HCT116 (cell line): Measurements from ENCODE around the gene KDM2B. TPM values are rescaled to one million over a fixed set of nuclear protein-coding genes. Genes with fewer than 3 reads are reported as not detected.

Experiments used
- ATAC-seq: fragments of 200-7000 bp; cut with Tn5 transposase; 2 replicates; pipeline ENCODE4 v1.9.1; 2020; ENCODE audit warnings: mild to moderate bottlenecking, moderate library complexity
- BruUV-seq: library from RNA; stranded (reverse); fragments of 400-500 nt; replicated peaks from 2 replicates; lab custom pipeline; 2021; lab: Mats Ljungman, UMichigan
- CTCF ChIA-PET: fragments of 300-600 bp; sonication (Branson Sonifier 250); formaldehyde crosslinking; loops from one replicate; lab custom pipeline; 2021; ENCODE audit warnings: antibody characterized with exemption; lab: Charles Lee
- POLR2A ChIA-PET: fragments of 300-600, 350-600 bp; sonication (Branson Sonifier 250); formaldehyde crosslinking; loops from one replicate; lab custom pipeline; 2021; ENCODE audit warnings: antibody characterized with exemption; lab: Charles Lee
- RAD21 ChIA-PET, 2 experiments: fragments of 300-600 bp; sonication (Branson Sonifier 250); formaldehyde crosslinking; loops; one replicate each; lab custom pipeline; 2023; ENCODE audit warnings: low total read pairs in 2 of 2; ENCODE audit not compliant: uncharacterized antibody in 2 of 2, unreplicated experiment in 2 of 2, low non-redundant PET in 1 of 2; lab: Charles Lee
- DNase-seq: peaks from one replicate; pipeline ENCODE4 v3.0.0-alpha.2; 2010; ENCODE audit warnings: low read depth, low spot score
- H2AFZ ChIP-seq: fragments of 200-600 bp; shearing (Covaris generic), sonication (generic); 2 replicates; pipeline ENCODE4 v1.6.1; 2017; ENCODE audit warnings: low read depth, mixed run types, mixed read lengths, antibody characterized with exemption, low read length; ENCODE audit not compliant: poor library complexity, severe bottlenecking
- H3K27ac ChIP-seq: 2 replicates; pipeline ENCODE4 v1.5.1; 2012; ENCODE audit warnings: low read depth, low read length
- H3K27me3 ChIP-seq: fragments of 200-600 bp; sonication (generic); 2 replicates; pipeline ENCODE4 v1.6.1; 2016; ENCODE audit warnings: mixed run types, low read length, mixed read lengths; ENCODE audit not compliant: insufficient read depth
- H3K36me3 ChIP-seq, 2 experiments: fragments of 200-500 bp in 1 of 2; fragments of 200-600 bp in 1 of 2; sonication (Bioruptor generic) in 1 of 2; sonication (generic) in 1 of 2; 2 replicates each; pipeline versions ENCODE4 v1.5.1 to v1.6.1; 2014 to 2016; ENCODE audit warnings: low read length in 2 of 2, inconsistent platforms in 1 of 2, mixed read lengths in 1 of 2, mixed run types in 1 of 2; ENCODE audit not compliant: insufficient read depth in 2 of 2, control insufficient read depth in 1 of 2
- H3K4me1 ChIP-seq, 2 experiments: fragments of 200-600 bp in 1 of 2; sonication (generic) in 1 of 2; 2 replicates each; pipeline versions ENCODE4 v1.5.1 to v1.6.1; 2012 to 2017; ENCODE audit warnings: low read length in 2 of 2, inconsistent platforms in 1 of 2, mild to moderate bottlenecking in 1 of 2, mixed read lengths in 1 of 2, mixed run types in 1 of 2, moderate library complexity in 1 of 2; ENCODE audit not compliant: insufficient read depth in 2 of 2, control insufficient read depth in 1 of 2
- H3K4me2 ChIP-seq: fragments of 200-600 bp; sonication (generic); 2 replicates; pipeline ENCODE4 v1.6.1; 2017; ENCODE audit warnings: mixed run types, low read length, mixed read lengths
- H3K4me3 ChIP-seq, 2 experiments: fragments of 200-600 bp in 1 of 2; sonication (generic) in 1 of 2; replicated peaks in 1 of 2; 2 replicates each; pipeline ENCODE4 v1.5.1; 2011 to 2016; ENCODE audit warnings: low read length in 2 of 2, control low read depth in 1 of 2, low read depth in 1 of 2, mild to moderate bottlenecking in 1 of 2, mixed read lengths in 1 of 2, mixed run types in 1 of 2
- H3K79me2 ChIP-seq: fragments of 200-600 bp; sonication (generic); 2 replicates; pipeline ENCODE4 v1.6.1; 2017; ENCODE audit warnings: mild to moderate bottlenecking, mixed run types, low read length, moderate library complexity, mixed read lengths; ENCODE audit not compliant: insufficient read depth
- H3K9ac ChIP-seq: fragments of 200-600 bp; sonication (generic); 2 replicates; pipeline ENCODE4 v1.6.1; 2016; ENCODE audit warnings: low read length, mixed read lengths
- H3K9me2 ChIP-seq: fragments of 200-600 bp; sonication (generic), shearing (Covaris generic); 2 replicates; pipeline ENCODE4 v1.6.1; 2017; ENCODE audit warnings: mixed run types, mild to moderate bottlenecking, moderate library complexity; ENCODE audit not compliant: insufficient read depth
- H3K9me3 ChIP-seq, 2 experiments: fragments of 200-500 bp in 1 of 2; fragments of 200-600 bp in 1 of 2; sonication (Bioruptor generic) in 1 of 2; sonication (generic) in 1 of 2; 2 replicates each; pipeline ENCODE4 v1.6.1; 2014 to 2017; ENCODE audit warnings: low read length in 2 of 2, mixed read lengths in 2 of 2, inconsistent platforms in 1 of 2, low read depth in 1 of 2, mild to moderate bottlenecking in 1 of 2, mixed run types in 1 of 2, moderate library complexity in 1 of 2; ENCODE audit not compliant: control insufficient read depth in 1 of 2, insufficient read depth in 1 of 2
- H4K20me1 ChIP-seq: fragments of 200-600 bp; sonication (generic), shearing (Covaris generic); 2 replicates; pipeline ENCODE4 v1.6.1; 2017; ENCODE audit warnings: mixed run types, mild to moderate bottlenecking, moderate library complexity; ENCODE audit not compliant: insufficient read depth
- ATF3 ChIP-seq: IDR thresholded peaks from 2 replicates; pipeline ENCODE4 v1.6.1; 2012
- CBX3 ChIP-seq: IDR thresholded peaks from 2 replicates; pipeline ENCODE4 v1.6.1; 2012; ENCODE audit warnings: low read depth
- CEBPB ChIP-seq: IDR thresholded peaks from 2 replicates; pipeline ENCODE4 v1.6.1; 2012; ENCODE audit warnings: low read depth
- EGR1 ChIP-seq: IDR thresholded peaks from 2 replicates; pipeline ENCODE4 v1.6.1; 2012; ENCODE audit warnings: low read depth
- ELF1 ChIP-seq: IDR thresholded peaks from 2 replicates; pipeline ENCODE4 v1.6.1; 2012; ENCODE audit warnings: low read depth, borderline replicate concordance
- EZH2 ChIP-seq: fragments of 200-600 bp; sonication (generic); IDR thresholded peaks from 2 replicates; pipeline ENCODE4 v1.6.1; 2017; ENCODE audit warnings: antibody characterized with exemption, mixed run types
- EZH2phosphoT487 ChIP-seq: fragments of 200-600 bp; IDR thresholded peaks from 2 replicates; pipeline ENCODE4 v1.6.1; 2018; ENCODE audit warnings: antibody characterized with exemption, borderline replicate concordance
- FOSL1 ChIP-seq: IDR thresholded peaks from 2 replicates; pipeline ENCODE4 v1.6.1; 2012; ENCODE audit warnings: low read depth
- JUND ChIP-seq: IDR thresholded peaks from 2 replicates; pipeline ENCODE4 v1.6.1; 2012
- POLR2A ChIP-seq: IDR thresholded peaks from 2 replicates; pipeline ENCODE4 v1.7.0; 2011; ENCODE audit warnings: borderline replicate concordance; ENCODE audit not compliant: insufficient read depth, insufficient read length; ENCODE audit errors: extremely low read depth
- RAD21 ChIP-seq: IDR thresholded peaks from 2 replicates; pipeline ENCODE4 v1.6.1; 2012; ENCODE audit warnings: low read depth, mild to moderate bottlenecking
- SIN3A ChIP-seq: IDR thresholded peaks from 2 replicates; pipeline ENCODE4 v1.6.1; 2012; ENCODE audit warnings: low read depth
- SP1 ChIP-seq: IDR thresholded peaks from 2 replicates; pipeline ENCODE4 v1.6.1; 2012; ENCODE audit warnings: low read depth
- TCF7L2 ChIP-seq: IDR thresholded peaks from 2 replicates; pipeline ENCODE4 v1.7.0; 2011; ENCODE audit warnings: borderline replicate concordance, inconsistent platforms; ENCODE audit not compliant: insufficient read depth, insufficient read length; ENCODE audit errors: extremely low read depth
- ZBTB33 ChIP-seq: IDR thresholded peaks from 2 replicates; pipeline ENCODE4 v1.6.1; 2011; ENCODE audit warnings: mild to moderate bottlenecking, low read length, moderate library complexity; ENCODE audit not compliant: insufficient replicate concordance; ENCODE audit errors: extremely low read depth
- ZNF274 ChIP-seq: fragments of 200-500 bp; sonication (Bioruptor generic); IDR thresholded peaks from 2 replicates; pipeline ENCODE4 v1.6.1; 2014; ENCODE audit warnings: mild to moderate bottlenecking, low read depth, low read length, inconsistent platforms
- intact Hi-C: fragments of 100-400 bp; cut with micrococcal nuclease; formaldehyde crosslinking; loops from 2 replicates; pipeline ENCODE4 v1.10.0; 2022
- total RNA-seq: library from RNA; stranded (reverse); gene quantifications from one replicate; pipeline ENCODE4 v1.2.1, GENCODE V29; 2021; ENCODE audit not compliant: unreplicated experiment
- TF ChIP-seq, protein P1 (sequence below), 3 experiments: fragments of 200-600 bp in 1 of 3; sonication (generic) in 1 of 3; IDR thresholded peaks in 2 of 3; conservative IDR thresholded peaks in 1 of 3; 2 replicates each; pipeline ENCODE4 v1.5.1; 2012 to 2017; ENCODE audit warnings: low read depth in 2 of 3, low read length in 2 of 3, antibody characterized with exemption in 1 of 3, borderline replicate concordance in 1 of 3, control low read depth in 1 of 3, mild to moderate bottlenecking in 1 of 3, mixed read lengths in 1 of 3, mixed run types in 1 of 3, moderate library complexity in 1 of 3; ENCODE audit not compliant: insufficient read depth in 1 of 3
- TF ChIP-seq, protein P2 (sequence below): IDR thresholded peaks from 2 replicates; pipeline ENCODE4 v1.6.1; 2012; ENCODE audit warnings: low read depth

The KDM2B gene
- total RNA-seq, 1 experiment from 2014 or later: 36.7 TPM

DNA sequence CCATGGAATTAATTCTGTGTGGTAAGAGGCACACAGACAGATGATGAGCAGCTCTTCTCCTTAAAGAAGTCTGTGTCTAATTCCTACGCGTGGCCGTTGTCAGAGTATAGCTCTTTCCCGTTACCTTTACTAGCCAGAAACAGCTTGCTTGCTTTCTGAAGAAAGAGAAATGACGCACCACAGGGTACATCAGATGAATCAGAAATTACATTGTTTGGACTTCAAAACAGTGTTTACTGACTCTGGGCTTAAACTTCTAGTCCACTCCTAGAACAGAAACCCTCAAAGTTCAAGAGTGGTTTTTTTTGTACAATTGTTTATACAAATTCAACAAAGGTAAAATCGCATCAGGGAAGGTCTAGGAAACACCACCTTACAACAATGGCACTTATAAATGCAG is 151.9 kb downstream of the KDM2B start (continued):
- TF ChIP-seq, protein P1, sequence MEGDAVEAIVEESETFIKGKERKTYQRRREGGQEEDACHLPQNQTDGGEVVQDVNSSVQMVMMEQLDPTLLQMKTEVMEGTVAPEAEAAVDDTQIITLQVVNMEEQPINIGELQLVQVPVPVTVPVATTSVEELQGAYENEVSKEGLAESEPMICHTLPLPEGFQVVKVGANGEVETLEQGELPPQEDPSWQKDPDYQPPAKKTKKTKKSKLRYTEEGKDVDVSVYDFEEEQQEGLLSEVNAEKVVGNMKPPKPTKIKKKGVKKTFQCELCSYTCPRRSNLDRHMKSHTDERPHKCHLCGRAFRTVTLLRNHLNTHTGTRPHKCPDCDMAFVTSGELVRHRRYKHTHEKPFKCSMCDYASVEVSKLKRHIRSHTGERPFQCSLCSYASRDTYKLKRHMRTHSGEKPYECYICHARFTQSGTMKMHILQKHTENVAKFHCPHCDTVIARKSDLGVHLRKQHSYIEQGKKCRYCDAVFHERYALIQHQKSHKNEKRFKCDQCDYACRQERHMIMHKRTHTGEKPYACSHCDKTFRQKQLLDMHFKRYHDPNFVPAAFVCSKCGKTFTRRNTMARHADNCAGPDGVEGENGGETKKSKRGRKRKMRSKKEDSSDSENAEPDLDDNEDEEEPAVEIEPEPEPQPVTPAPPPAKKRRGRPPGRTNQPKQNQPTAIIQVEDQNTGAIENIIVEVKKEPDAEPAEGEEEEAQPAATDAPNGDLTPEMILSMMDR (IDR thresholded peaks at IDR 0.05 in 2 of 3, conservative IDR thresholded peaks at IDR 0.05 in 1 of 3; ENCODE audit: borderline replicate concordance in 1 of 3, insufficient read depth in 1 of 3, low read depth in 2 of 3, low read length in 2 of 3): no peak
- TF ChIP-seq CBX3 (no peak), POLR2A (no peak), EGR1 (no peak), EZH2 (no peak), EZH2phosphoT487 (no peak)

DNA sequence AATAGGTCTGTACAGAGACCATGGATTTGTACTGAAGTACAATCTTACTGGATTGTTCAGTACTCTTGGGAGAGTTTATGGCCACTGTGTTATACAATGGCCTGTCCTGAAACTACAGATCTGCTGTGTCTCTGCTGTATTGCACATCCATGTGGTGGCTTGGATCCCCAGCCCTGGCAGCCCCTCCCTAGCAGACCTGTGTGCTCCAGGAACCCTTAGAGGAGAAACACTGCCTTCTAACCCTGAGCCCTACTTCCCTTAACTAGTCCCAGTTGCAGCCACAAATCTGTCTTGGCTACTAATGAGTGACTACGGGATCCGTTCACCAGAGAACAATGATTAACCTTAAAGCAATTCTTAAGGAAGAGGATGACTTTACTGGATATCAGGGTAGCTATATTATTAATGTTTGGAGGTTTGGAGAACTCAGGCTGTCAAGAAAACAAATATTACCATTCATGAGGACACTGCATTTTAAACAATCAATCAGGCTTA is 153.2 kb downstream of the KDM2B start:
- RAD21 ChIA-PET: no interaction called here
- no peaks in the 10 kb centered on the region for H3K9me2 ChIP-seq
- no peak overlapping the region for H3K4me2 ChIP-seq
- no peak overlapping the region for H3K4me3 ChIP-seq
- peaks cover 61 to 73% of the 10 kb centered on the region in 2 experiments for H3K36me3 ChIP-seq
- no peak overlapping the region for H3K9ac ChIP-seq
- H3K79me2 ChIP-seq: peaks cover 2% of the 10 kb centered on the region; the same call in 1 of the 2 replicates
- H3K27ac ChIP-seq: no peak overlapping the region
- CTCF ChIA-PET: no interaction called here
- POLR2A ChIA-PET: no interaction called here
- BruUV-seq: no TSS peak
- ATAC-seq (no peak), DNase-seq (no peak)
- no peaks in the 10 kb centered on the region for H3K27me3 ChIP-seq
- no peaks in the 10 kb centered on the region for H4K20me1 ChIP-seq
- H3K9me3 ChIP-seq: no peaks in the 10 kb centered on the region
- H3K4me1 ChIP-seq: no peaks in the 10 kb centered on the region
- H2AFZ ChIP-seq: no peak overlapping the region
- intact Hi-C loops: no loop called here
- TF ChIP-seq ZBTB33: no peak
- TF ChIP-seq ATF3: no peak
- no peak for TF ChIP-seq TCF7L2
- no peak for TF ChIP-seq SIN3A
- TF ChIP-seq ZNF274: no peak
- TF ChIP-seq EZH2: no peak
- TF ChIP-seq, protein P2, sequence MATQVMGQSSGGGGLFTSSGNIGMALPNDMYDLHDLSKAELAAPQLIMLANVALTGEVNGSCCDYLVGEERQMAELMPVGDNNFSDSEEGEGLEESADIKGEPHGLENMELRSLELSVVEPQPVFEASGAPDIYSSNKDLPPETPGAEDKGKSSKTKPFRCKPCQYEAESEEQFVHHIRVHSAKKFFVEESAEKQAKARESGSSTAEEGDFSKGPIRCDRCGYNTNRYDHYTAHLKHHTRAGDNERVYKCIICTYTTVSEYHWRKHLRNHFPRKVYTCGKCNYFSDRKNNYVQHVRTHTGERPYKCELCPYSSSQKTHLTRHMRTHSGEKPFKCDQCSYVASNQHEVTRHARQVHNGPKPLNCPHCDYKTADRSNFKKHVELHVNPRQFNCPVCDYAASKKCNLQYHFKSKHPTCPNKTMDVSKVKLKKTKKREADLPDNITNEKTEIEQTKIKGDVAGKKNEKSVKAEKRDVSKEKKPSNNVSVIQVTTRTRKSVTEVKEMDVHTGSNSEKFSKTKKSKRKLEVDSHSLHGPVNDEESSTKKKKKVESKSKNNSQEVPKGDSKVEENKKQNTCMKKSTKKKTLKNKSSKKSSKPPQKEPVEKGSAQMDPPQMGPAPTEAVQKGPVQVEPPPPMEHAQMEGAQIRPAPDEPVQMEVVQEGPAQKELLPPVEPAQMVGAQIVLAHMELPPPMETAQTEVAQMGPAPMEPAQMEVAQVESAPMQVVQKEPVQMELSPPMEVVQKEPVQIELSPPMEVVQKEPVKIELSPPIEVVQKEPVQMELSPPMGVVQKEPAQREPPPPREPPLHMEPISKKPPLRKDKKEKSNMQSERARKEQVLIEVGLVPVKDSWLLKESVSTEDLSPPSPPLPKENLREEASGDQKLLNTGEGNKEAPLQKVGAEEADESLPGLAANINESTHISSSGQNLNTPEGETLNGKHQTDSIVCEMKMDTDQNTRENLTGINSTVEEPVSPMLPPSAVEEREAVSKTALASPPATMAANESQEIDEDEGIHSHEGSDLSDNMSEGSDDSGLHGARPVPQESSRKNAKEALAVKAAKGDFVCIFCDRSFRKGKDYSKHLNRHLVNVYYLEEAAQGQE: no peak
- TF ChIP-seq ELF1: no peak
- TF ChIP-seq EZH2phosphoT487: no peak
- TF ChIP-seq RAD21: no peak
- no peak for TF ChIP-seq FOSL1
- TF ChIP-seq POLR2A: no peak
- TF ChIP-seq JUND: no peak
- no peak for TF ChIP-seq CEBPB
- TF ChIP-seq EGR1: no peak
- no peak for TF ChIP-seq SP1
